ENCODE measurements around the gene IQSEC3.

The IQSEC3 gene

DNA sequence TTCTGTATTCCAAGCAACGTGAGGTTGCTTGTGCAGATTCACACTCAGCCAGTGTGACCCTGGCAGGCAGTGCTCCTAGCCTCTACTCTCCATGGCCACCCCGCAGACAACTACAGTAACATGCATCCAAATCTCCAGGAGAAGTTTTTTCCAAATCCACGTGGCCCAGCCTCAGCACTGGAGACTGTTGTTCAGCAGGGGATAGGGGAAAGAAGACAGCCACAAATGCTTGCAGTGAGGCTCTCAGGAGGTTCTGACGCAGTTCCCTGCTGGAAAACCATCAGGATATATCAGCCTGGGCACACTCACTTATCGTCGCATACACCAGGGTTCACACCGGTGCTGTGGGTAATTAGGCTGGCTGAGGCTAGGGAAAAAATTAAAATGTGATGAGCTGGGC, 16.2 kb downstream of the IQSEC3 start:
- CTCF ChIA-PET, result interaction anchor here (1.6 kb wide), 1 partner anchor 71 kb away, joined by 4 read pairs; no protein-coding TSS in a partner anchor

DNA sequence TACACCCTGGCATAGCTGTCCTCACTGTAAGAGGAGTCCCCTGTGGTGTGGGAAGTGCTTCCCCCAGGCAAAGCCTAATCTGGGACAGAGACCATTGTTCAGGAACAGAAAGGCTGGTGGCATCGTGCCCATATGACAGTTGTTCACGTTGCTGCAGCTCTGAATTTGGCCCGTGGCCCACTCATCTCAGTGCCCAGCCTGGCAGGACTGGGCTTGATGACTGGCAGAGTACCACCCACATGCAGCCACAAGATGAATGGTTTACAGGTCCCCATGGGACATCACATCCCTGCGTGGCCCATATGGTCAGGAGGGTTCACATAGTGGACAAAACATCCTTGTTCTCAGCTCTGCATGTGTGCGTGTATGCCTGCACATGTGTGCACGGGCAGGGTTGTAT, 17.5 kb downstream of the IQSEC3 start:
- Histone ChIP-seq H3K27me3 (replicated peaks in 2 of 5; ENCODE audit: control insufficient read depth in 4 of 5, insufficient read depth in 5 of 5, low read length in 4 of 5) (peaks cover 0 to 2% (median 0%) of the 10 kb centered on the region in 5 experiments), H3K4me1 (ENCODE audit: control extremely low read depth in 1 of 4, control insufficient read depth in 4 of 4, insufficient read depth in 4 of 4, low read length in 3 of 4) (peaks cover 3 to 32% (median 12%) of the 10 kb centered on the region in 4 experiments), H3K4me3 (ENCODE audit: control insufficient read depth in 1 of 7, extremely low read depth in 1 of 7, insufficient read depth in 4 of 7, low read depth in 2 of 7, low read length in 6 of 7) (no peak overlapping the region), H3K9me3 (ENCODE audit: control extremely low read depth in 1 of 5, control insufficient read depth in 4 of 5, insufficient read depth in 2 of 5, low read depth in 1 of 5, low read length in 4 of 5) (no peaks in the 10 kb centered on the region), H3K36me3 (ENCODE audit: control insufficient read depth in 4 of 4, insufficient read depth in 4 of 4, low read length in 3 of 4) (no peaks in the 10 kb centered on the region), H3K27ac (ENCODE audit: insufficient read depth in 1 of 2, low read depth in 1 of 2, low read length in 2 of 2, poor library complexity in 1 of 2, severe bottlenecking in 2 of 2) (no peak overlapping the region)
- ChIA-PET POLR2A (no interaction called here), CTCF (interaction anchor here (1.6 kb wide), 1 partner anchor 69 kb away, joined by 4 read pairs; no protein-coding TSS in a partner anchor)
- no peak for DNase-seq
- WGBS (ENCODE audit: insufficient coverage), result 60% methylated on average over 6 of the region's 6 CpGs

More for the DNA sequence above, 16.2 kb downstream of the IQSEC3 start:
- no peak overlapping the region for H3K4me3 ChIP-seq (ENCODE audit: control insufficient read depth in 1 of 7, extremely low read depth in 1 of 7, insufficient read depth in 4 of 7, low read depth in 2 of 7, low read length in 6 of 7)
- peaks cover 3 to 33% (median 12%) of the 10 kb centered on the region in 4 experiments for H3K4me1 ChIP-seq (ENCODE audit: control extremely low read depth in 1 of 4, control insufficient read depth in 4 of 4, insufficient read depth in 4 of 4, low read length in 3 of 4)
- no peak overlapping the region for H3K27ac ChIP-seq (ENCODE audit: insufficient read depth in 1 of 2, low read depth in 1 of 2, low read length in 2 of 2, poor library complexity in 1 of 2, severe bottlenecking in 2 of 2)
- no peak for DNase-seq
- H3K27me3 ChIP-seq (replicated peaks in 2 of 5; ENCODE audit: control insufficient read depth in 4 of 5, insufficient read depth in 5 of 5, low read length in 4 of 5), result peaks cover 0 to 2% (median 0%) of the 10 kb centered on the region in 5 experiments
- WGBS (ENCODE audit: insufficient coverage), result 88% methylated on average over 6 of the region's 7 CpGs
- POLR2A ChIA-PET, result no interaction called here
- H3K36me3 ChIP-seq (ENCODE audit: control insufficient read depth in 4 of 4, insufficient read depth in 4 of 4, low read length in 3 of 4), result no peaks in the 10 kb centered on the region
- H3K9me3 ChIP-seq (ENCODE audit: control extremely low read depth in 1 of 5, control insufficient read depth in 4 of 5, insufficient read depth in 2 of 5, low read depth in 1 of 5, low read length in 4 of 5), result no peaks in the 10 kb centered on the region

DNA sequence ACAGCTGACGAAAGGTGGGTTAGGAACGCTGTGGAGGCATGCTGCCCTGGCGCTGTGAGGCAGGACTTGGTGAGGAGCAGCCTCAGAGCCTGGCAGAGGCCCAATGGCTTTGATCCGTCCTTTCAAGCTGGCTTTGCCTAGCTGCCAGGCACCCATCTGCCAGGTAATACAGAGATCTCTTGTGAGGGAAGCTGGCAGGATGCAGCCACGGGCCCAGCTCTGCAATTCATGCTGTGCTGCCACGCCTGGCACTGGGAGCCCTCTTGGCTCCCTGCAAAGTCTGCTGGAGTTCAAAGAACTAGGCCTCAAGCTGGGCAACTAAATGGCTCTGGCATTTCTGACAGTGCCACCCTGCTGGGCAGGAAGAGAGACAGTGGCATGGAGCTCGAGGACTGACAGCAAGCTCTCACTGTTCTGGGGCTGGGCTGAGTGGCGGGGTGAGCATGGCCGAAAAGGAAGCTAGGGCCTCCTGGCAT, 18.7 kb downstream of the IQSEC3 start:
- H3K4me3 ChIP-seq (ENCODE audit: control insufficient read depth in 1 of 7, extremely low read depth in 1 of 7, insufficient read depth in 4 of 7, low read depth in 2 of 7, low read length in 6 of 7), result no peak overlapping the region
- ChIA-PET POLR2A (no interaction called here), CTCF (interaction anchor here (0.7 to 1.7 kb wide), 6 partner anchors 16 to 73 kb away, joined by 3 to 5 read pairs (median 3); no protein-coding TSS in a partner anchor)
- peaks cover 0 to 2% (median 0%) of the 10 kb centered on the region in 5 experiments for H3K27me3 ChIP-seq (replicated peaks in 2 of 5; ENCODE audit: control insufficient read depth in 4 of 5, insufficient read depth in 5 of 5, low read length in 4 of 5)
- peaks cover 0 to 9% (median 3%) of the 10 kb centered on the region in 5 experiments for H3K9me3 ChIP-seq (ENCODE audit: control extremely low read depth in 1 of 5, control insufficient read depth in 4 of 5, insufficient read depth in 2 of 5, low read depth in 1 of 5, low read length in 4 of 5)
- H3K4me1 ChIP-seq (ENCODE audit: control extremely low read depth in 1 of 4, control insufficient read depth in 4 of 4, insufficient read depth in 4 of 4, low read length in 3 of 4), result peaks cover 3 to 28% (median 11%) of the 10 kb centered on the region in 4 experiments
- no peak overlapping the region for H3K27ac ChIP-seq (ENCODE audit: insufficient read depth in 1 of 2, low read depth in 1 of 2, low read length in 2 of 2, poor library complexity in 1 of 2, severe bottlenecking in 2 of 2)
- WGBS (ENCODE audit: insufficient coverage), result 47% methylated on average over 7 of the region's 9 CpGs
- no peaks in the 10 kb centered on the region for H3K36me3 ChIP-seq (ENCODE audit: control insufficient read depth in 4 of 4, insufficient read depth in 4 of 4, low read length in 3 of 4)
- DNase-seq, result peak in 1 of 3 donors; percentile 29

DNA sequence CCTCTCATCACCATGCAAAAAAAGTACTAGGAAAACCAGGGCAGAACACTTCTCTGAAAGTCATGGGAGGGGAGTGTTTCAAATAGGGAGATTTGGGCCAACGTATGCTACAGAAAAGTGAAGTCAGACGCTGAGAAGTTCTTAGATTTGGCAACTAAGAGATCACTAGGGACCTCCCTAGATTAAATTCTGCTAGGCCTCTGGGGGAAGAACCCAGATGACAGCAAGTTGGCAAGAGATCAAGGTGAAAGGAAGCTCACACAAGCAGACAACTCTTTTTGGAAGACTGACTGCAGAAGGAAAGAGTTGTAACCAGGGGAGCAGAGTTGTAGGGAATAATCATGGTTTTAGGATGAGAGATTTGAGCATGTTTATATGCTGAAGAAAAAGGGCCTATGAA, 20.7 kb downstream of the IQSEC3 start:
- no peak for DNase-seq
- ChIA-PET POLR2A (no interaction called here), CTCF (interaction anchor here (1.0 to 1.6 kb wide), 3 partner anchors 8 to 30 kb away, joined by 3 to 4 read pairs (median 3); no protein-coding TSS in a partner anchor)
- Histone ChIP-seq H3K9me3 (ENCODE audit: control extremely low read depth in 1 of 5, control insufficient read depth in 4 of 5, insufficient read depth in 2 of 5, low read depth in 1 of 5, low read length in 4 of 5) (peaks cover 0 to 9% (median 3%) of the 10 kb centered on the region in 5 experiments), H3K4me3 (ENCODE audit: control insufficient read depth in 1 of 7, extremely low read depth in 1 of 7, insufficient read depth in 4 of 7, low read depth in 2 of 7, low read length in 6 of 7) (no peak overlapping the region), H3K27me3 (replicated peaks in 2 of 5; ENCODE audit: control insufficient read depth in 4 of 5, insufficient read depth in 5 of 5, low read length in 4 of 5) (peaks cover 0 to under 1% (median 0%) of the 10 kb centered on the region in 5 experiments), H3K27ac (ENCODE audit: insufficient read depth in 1 of 2, low read depth in 1 of 2, low read length in 2 of 2, poor library complexity in 1 of 2, severe bottlenecking in 2 of 2) (no peak overlapping the region), H3K4me1 (ENCODE audit: control extremely low read depth in 1 of 4, control insufficient read depth in 4 of 4, insufficient read depth in 4 of 4, low read length in 3 of 4) (peaks cover 3 to 24% (median 11%) of the 10 kb centered on the region in 4 experiments), H3K36me3 (ENCODE audit: control insufficient read depth in 4 of 4, insufficient read depth in 4 of 4, low read length in 3 of 4) (no peaks in the 10 kb centered on the region)
- WGBS (ENCODE audit: insufficient coverage), result 65% methylated on average over 2 of the region's 2 CpGs

DNA sequence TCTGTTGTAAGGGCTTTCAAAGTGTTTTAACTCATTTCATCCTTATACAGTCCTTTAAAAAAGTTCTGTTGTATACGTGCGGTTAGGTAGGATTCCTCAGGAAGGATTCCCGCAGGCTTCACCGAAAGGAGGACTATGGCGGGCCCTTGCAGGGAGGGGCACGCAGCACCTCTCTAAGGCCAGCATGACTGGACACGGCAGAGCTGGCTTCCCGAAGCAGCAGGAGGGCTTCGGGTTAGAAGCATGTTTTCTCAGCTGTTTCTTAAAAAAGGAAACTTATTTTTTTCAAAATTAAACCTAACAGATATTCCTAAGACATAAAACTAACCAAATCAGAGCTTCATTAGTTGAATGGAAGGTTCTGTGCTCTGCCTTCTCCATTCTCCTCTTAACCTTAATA, 21.3 kb downstream of the IQSEC3 start:
- ChIA-PET POLR2A (no interaction called here), CTCF (interaction anchor here (0.7 to 1.6 kb wide), 5 partner anchors 9 to 48 kb away, joined by 3 to 4 read pairs (median 3); no protein-coding TSS in a partner anchor)
- Histone ChIP-seq H3K9me3 (ENCODE audit: control extremely low read depth in 1 of 5, control insufficient read depth in 4 of 5, insufficient read depth in 2 of 5, low read depth in 1 of 5, low read length in 4 of 5) (peaks cover 0 to 9% (median 3%) of the 10 kb centered on the region in 5 experiments), H3K27me3 (replicated peaks in 2 of 5; ENCODE audit: control insufficient read depth in 4 of 5, insufficient read depth in 5 of 5, low read length in 4 of 5) (no peaks in the 10 kb centered on the region), H3K27ac (ENCODE audit: insufficient read depth in 1 of 2, low read depth in 1 of 2, low read length in 2 of 2, poor library complexity in 1 of 2, severe bottlenecking in 2 of 2) (no peak overlapping the region), H3K36me3 (ENCODE audit: control insufficient read depth in 4 of 4, insufficient read depth in 4 of 4, low read length in 3 of 4) (no peaks in the 10 kb centered on the region), H3K4me1 (ENCODE audit: control extremely low read depth in 1 of 4, control insufficient read depth in 4 of 4, insufficient read depth in 4 of 4, low read length in 3 of 4) (peaks cover 3 to 24% (median 11%) of the 10 kb centered on the region in 4 experiments), H3K4me3 (ENCODE audit: control insufficient read depth in 1 of 7, extremely low read depth in 1 of 7, insufficient read depth in 4 of 7, low read depth in 2 of 7, low read length in 6 of 7) (no peak overlapping the region)
- no peak for DNase-seq
- 97% methylated on average over 6 of the region's 9 CpGs for WGBS (ENCODE audit: insufficient coverage)

DNA sequence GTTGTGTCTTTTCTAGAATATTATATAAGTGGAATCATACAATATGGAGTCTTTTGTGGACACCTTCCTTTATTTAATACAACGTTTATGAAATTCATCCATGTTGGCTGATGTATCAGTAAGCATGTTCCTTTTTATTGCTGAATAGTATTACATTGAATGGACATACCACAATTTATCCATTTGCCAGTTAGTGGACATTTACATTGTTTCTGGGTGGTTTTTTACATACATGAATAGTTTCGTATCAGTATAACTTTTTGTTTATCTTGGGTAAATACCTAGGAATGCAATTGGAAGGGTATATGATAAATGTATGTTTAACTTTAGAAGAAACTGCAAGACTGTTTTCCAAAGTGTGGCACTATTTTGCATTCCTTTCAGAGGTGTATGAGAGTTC, 23.1 kb downstream of the IQSEC3 start:
- no peak overlapping the region for H3K4me3 ChIP-seq (ENCODE audit: control insufficient read depth in 1 of 7, extremely low read depth in 1 of 7, insufficient read depth in 4 of 7, low read depth in 2 of 7, low read length in 6 of 7)
- DNase-seq, result no peak
- no peak overlapping the region for H3K27ac ChIP-seq (ENCODE audit: insufficient read depth in 1 of 2, low read depth in 1 of 2, low read length in 2 of 2, poor library complexity in 1 of 2, severe bottlenecking in 2 of 2)
- H3K36me3 ChIP-seq (ENCODE audit: control insufficient read depth in 4 of 4, insufficient read depth in 4 of 4, low read length in 3 of 4), result no peaks in the 10 kb centered on the region
- WGBS (ENCODE audit: insufficient coverage), result no CpG with 5 or more reads among the region's 2 CpGs
- peaks cover 0 to 9% (median 3%) of the 10 kb centered on the region in 5 experiments for H3K9me3 ChIP-seq (ENCODE audit: control extremely low read depth in 1 of 5, control insufficient read depth in 4 of 5, insufficient read depth in 2 of 5, low read depth in 1 of 5, low read length in 4 of 5)
- POLR2A ChIA-PET, result no interaction called here
- CTCF ChIA-PET, result no interaction called here
- no peaks in the 10 kb centered on the region for H3K27me3 ChIP-seq (replicated peaks in 2 of 5; ENCODE audit: control insufficient read depth in 4 of 5, insufficient read depth in 5 of 5, low read length in 4 of 5)
- peaks cover 3 to 27% (median 17%) of the 10 kb centered on the region in 4 experiments for H3K4me1 ChIP-seq (ENCODE audit: control extremely low read depth in 1 of 4, control insufficient read depth in 4 of 4, insufficient read depth in 4 of 4, low read length in 3 of 4)

DNA sequence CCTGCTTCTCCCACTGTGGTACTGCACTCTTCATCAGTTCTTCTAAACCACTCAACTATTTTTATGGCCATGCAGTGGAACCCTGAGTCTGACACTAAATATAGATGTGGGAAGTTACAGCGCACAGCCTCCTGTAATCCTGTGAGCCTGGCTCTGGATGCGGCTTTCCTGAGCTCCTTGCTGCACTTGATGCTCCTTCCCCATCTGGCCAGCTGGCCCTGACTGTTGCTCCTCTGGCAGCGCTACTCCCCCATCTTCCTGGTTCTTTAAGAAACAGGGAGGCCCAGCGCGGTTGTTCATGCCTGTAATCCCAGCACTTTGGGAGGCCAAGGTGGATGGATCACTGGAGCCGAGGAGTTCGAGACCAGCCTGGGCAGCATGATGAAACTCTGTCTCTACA, 24.6 kb downstream of the IQSEC3 start:
- POLR2A ChIA-PET, result no interaction called here
- 96% methylated on average over 4 of the region's 7 CpGs for WGBS (ENCODE audit: insufficient coverage)
- Histone ChIP-seq H3K9me3 (ENCODE audit: control extremely low read depth in 1 of 5, control insufficient read depth in 4 of 5, insufficient read depth in 2 of 5, low read depth in 1 of 5, low read length in 4 of 5) (peaks cover 0 to 9% (median 3%) of the 10 kb centered on the region in 5 experiments), H3K36me3 (ENCODE audit: control insufficient read depth in 4 of 4, insufficient read depth in 4 of 4, low read length in 3 of 4) (no peaks in the 10 kb centered on the region), H3K27ac (ENCODE audit: insufficient read depth in 1 of 2, low read depth in 1 of 2, low read length in 2 of 2, poor library complexity in 1 of 2, severe bottlenecking in 2 of 2) (no peak overlapping the region), H3K4me1 (ENCODE audit: control extremely low read depth in 1 of 4, control insufficient read depth in 4 of 4, insufficient read depth in 4 of 4, low read length in 3 of 4) (peaks cover 0 to 12% (median 6%) of the 10 kb centered on the region in 4 experiments), H3K27me3 (replicated peaks in 2 of 5; ENCODE audit: control insufficient read depth in 4 of 5, insufficient read depth in 5 of 5, low read length in 4 of 5) (no peaks in the 10 kb centered on the region), H3K4me3 (ENCODE audit: control insufficient read depth in 1 of 7, extremely low read depth in 1 of 7, insufficient read depth in 4 of 7, low read depth in 2 of 7, low read length in 6 of 7) (no peak overlapping the region)
- no peak for DNase-seq
- CTCF ChIA-PET, result no interaction called here

Data from common myeloid progenitor, CD34-positive (primary cell).